K562 (cell line): ENCODE measurements around the gene DENND2C. TPM values are rescaled to one million over a fixed set of nuclear protein-coding genes. Genes with fewer than 3 reads are reported as not detected.
A peak's percentile ranks its signal among the peaks of the same experiment; 100 is the strongest.

Experiments
- BHLHE40 ChIP-seq: IDR thresholded peaks from 2 replicates; pipeline ENCODE4 v1.6.1; 2011; ENCODE audit warnings: low read length, improper control_type of control experiment
- NR2C1 ChIP-seq, 2 experiments: fragments of 450-650 bp; IDR thresholded peaks; 2 replicates each; pipeline ENCODE4 v1.6.1; 2017; ENCODE audit warnings: mild to moderate bottlenecking in 2 of 2, antibody characterized with exemption in 1 of 2, inconsistent platforms in 1 of 2, missing compliant biosample characterization in 1 of 2, missing genetic modification characterization in 1 of 2
- RAD21 ChIP-seq, 2 experiments: fragments of 250-450 bp in 1 of 2; fragments of 450-650 bp in 1 of 2; sonication (Bioruptor Pico) in 1 of 2; formaldehyde crosslinking in 1 of 2; IDR thresholded peaks in 1 of 2; conservative IDR thresholded peaks in 1 of 2; 2 replicates each; pipeline versions ENCODE4 v1.4.0 to v1.8.0; 2020 to 2022; ENCODE audit warnings: mild to moderate bottlenecking in 2 of 2, moderate library complexity in 1 of 2
- RBBP5 ChIP-seq: fragments of 200-600 bp; sonication (generic); IDR thresholded peaks from 2 replicates; pipeline ENCODE4 v1.6.1; 2012; ENCODE audit warnings: borderline replicate concordance, mild to moderate bottlenecking, low read length, control low read depth, inconsistent platforms; ENCODE audit not compliant: insufficient read depth, poor library complexity, severe bottlenecking
- USF1 ChIP-seq: sonication (generic); formaldehyde crosslinking; IDR thresholded peaks from 2 replicates; pipeline ENCODE4 v1.9.0; 2022; ENCODE audit warnings: mild to moderate bottlenecking, missing genetic modification reagents
- ZNF76 ChIP-seq: fragments of 250-450 bp; sonication (Bioruptor Pico); IDR thresholded peaks from 2 replicates; pipeline ENCODE4 v1.4.0; 2020; ENCODE audit warnings: mild to moderate bottlenecking, moderate library complexity, borderline replicate concordance
- polyA plus RNA-seq, 8 experiments: library from polyadenylated mRNA; depleted of rRNA in 4 of 8; stranded (reverse) in 5 of 8; unstranded in 3 of 8; fragments of >200 nt; fragmentation: Nextera tagmentation in 2 of 8; fragmentation: Illumina TruSeq in 1 of 8; extraction: Ambion mirVana in 2 of 8; extraction: Trizol in 1 of 8; gene quantifications; 2 replicates each; pipeline versions ENCODE4 v1.2.1 to v1.2.3, GENCODE V29; 2011 to 2014; ENCODE audit warnings: inconsistent platforms in 1 of 8, missing spikeins in 1 of 8
- total RNA-seq, 7 experiments: library from RNA; depleted of rRNA in 6 of 7; stranded (reverse); fragments of >200 nt in 6 of 7; fragmentation: Illumina TruSeq in 2 of 7; extraction: Trizol in 2 of 7; gene quantifications; 2 replicates each; pipeline versions ENCODE4 v1.2.1 to v1.2.3, GENCODE V29; 2011 to 2021; ENCODE audit warnings: low replicate concordance in 1 of 7
- TF ChIP-seq, protein P1 (sequence below): sonication (generic); formaldehyde crosslinking; IDR thresholded peaks from 2 replicates; pipeline ENCODE4 v1.8.0; 2022; ENCODE audit warnings: mild to moderate bottlenecking, missing genetic modification reagents

Gene DENND2C
- total and polyA plus RNA-seq, 9 of the 15 experiments (the other 6 are each of a cell fraction or from before 2014, with no cell fraction given): 0.03 to 0.25 (median 0.14) TPM

DNA sequence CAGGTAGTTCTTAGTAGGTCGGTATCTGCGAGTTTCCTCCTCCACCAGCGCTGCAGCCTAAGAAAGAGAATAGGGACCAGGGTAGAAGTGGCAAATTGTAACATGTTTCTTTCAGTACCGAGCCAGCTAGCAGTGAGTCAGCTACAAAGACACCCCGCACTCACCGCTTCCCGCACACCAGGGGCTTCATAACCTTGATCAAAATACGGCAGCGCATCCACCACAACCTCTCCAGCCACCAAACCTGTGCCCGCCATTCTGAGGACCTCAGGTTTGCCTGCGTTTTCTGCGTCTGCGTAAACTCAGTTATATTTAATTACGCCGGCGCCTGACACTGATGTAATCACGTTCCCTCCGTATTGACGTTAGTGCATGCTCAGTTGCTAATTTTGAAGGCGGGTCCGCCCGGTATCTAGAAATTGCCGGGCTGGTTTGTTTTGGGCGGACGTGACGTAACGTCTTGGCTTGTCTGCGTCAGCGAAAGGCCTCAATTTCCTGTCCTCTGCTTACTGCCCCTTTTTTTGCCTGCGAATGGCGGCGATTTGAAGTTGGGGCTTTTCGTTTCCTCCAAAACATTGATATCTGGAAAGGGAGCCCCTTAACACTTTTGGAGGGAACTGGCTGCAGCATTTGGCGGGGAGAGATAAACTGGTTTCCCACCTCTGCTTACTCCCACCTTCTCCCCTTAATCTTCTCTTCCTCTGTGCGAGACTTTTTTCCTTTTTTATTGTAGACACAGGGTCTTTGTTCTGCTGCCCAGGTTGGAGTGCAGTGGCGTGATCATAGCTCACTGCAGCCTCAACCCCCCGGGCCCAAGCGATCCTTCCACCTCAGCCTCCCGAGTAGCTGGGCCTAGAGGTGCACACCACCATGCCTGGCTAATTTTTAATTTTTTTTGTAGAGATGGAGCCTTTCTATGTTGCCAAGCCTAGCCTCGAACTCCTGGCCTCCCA lies 88.2 kb downstream of the DENND2C start, which contains the start of gene BCAS2 (continued):
- TF ChIP-seq ZNF76 (CRISPR knock-in tag) (no peak), NR2C1 (IDR thresholded peaks at IDR 0.05) (peak; percentile 43; the same call in 1 of the 2 replicates), NR2C1 (tag; IDR thresholded peaks at IDR 0.05) (peak; percentile 46; the same call in 1 of the 2 replicates), RBBP5 (peak; percentile 65), BHLHE40 (no peak; the same call in 1 of the 2 replicates), USF1 (peak; percentile 31; the same call in 1 of the 2 replicates), RAD21 (CRISPR knock-in tag; conservative IDR thresholded peaks at IDR 0.05 in 1 of 2, IDR thresholded peaks at IDR 0.05 in 1 of 2) (peak in 1 of 2 experiments; percentile 12; a peak in 2 of 4 replicates)
- TF ChIP-seq, protein P1, sequence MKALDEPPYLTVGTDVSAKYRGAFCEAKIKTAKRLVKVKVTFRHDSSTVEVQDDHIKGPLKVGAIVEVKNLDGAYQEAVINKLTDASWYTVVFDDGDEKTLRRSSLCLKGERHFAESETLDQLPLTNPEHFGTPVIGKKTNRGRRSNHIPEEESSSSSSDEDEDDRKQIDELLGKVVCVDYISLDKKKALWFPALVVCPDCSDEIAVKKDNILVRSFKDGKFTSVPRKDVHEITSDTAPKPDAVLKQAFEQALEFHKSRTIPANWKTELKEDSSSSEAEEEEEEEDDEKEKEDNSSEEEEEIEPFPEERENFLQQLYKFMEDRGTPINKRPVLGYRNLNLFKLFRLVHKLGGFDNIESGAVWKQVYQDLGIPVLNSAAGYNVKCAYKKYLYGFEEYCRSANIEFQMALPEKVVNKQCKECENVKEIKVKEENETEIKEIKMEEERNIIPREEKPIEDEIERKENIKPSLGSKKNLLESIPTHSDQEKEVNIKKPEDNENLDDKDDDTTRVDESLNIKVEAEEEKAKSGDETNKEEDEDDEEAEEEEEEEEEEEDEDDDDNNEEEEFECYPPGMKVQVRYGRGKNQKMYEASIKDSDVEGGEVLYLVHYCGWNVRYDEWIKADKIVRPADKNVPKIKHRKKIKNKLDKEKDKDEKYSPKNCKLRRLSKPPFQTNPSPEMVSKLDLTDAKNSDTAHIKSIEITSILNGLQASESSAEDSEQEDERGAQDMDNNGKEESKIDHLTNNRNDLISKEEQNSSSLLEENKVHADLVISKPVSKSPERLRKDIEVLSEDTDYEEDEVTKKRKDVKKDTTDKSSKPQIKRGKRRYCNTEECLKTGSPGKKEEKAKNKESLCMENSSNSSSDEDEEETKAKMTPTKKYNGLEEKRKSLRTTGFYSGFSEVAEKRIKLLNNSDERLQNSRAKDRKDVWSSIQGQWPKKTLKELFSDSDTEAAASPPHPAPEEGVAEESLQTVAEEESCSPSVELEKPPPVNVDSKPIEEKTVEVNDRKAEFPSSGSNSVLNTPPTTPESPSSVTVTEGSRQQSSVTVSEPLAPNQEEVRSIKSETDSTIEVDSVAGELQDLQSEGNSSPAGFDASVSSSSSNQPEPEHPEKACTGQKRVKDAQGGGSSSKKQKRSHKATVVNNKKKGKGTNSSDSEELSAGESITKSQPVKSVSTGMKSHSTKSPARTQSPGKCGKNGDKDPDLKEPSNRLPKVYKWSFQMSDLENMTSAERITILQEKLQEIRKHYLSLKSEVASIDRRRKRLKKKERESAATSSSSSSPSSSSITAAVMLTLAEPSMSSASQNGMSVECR (CRISPR knock-in tag): peak; percentile 61; the same call in 1 of the 2 replicates
